Suppressor macrophage (primary cell): Measurements from ENCODE around the gene AQR.
"Not testable (repeated sequence)": the region's sequence is repeated elsewhere in the genome, so short reads cannot be mapped to it uniquely, and the experiment has no call there.

ENCODE experiments used
- DNase-seq, 4 experiments: peaks; one replicate each; pipeline ENCODE4 v3.0.0-alpha.2; 2020 to 2022

The AQR gene

DNA sequence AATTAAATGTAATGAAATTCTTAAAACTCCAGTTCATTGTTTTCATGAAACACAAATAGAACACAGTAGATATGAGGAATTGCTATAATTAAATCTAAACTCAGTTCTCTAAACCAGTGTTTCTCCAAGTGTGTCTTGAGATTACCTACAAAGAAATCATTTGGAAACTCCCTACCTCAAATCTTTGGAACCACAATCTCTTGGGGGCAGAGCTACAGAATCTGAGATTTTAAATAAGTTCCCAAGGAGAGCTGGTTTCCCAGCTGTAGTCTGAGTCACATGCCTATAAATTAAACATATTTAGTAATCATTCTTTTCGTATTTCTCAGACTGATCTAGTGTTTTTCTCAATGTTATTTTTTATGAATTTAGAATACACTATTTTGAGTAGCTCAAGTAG is 157.2 kb downstream of the AQR start:
- DNase-seq = no peak

- DNase-seq = no peak
Observed at GRCh38 chr15:34810443-34811129, 159.0 kb downstream of the AQR start.

DNA sequence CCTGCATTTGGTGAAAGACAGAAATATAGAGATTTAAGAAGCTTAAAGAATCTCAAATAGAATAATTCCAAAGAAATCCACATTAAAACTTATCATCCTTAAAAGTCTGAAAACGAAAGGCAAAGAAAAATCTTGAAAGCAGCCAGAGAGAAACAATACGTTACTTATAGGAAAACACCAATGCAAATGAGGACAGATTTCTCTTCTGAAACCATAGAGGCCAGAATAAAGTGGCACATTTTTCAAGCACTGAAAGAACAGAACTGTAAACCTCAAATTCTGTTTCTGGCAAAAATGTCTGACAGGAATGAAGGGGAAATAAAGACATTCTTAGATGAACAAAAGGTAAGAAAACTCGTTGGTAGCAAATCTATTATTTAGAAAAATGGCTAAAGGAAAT is 160.4 kb downstream of the AQR start:
- no peak for DNase-seq

GRCh38 chr15:34808016-34808415 is 161.5 kb downstream of the AQR start:
- no peak for DNase-seq

GRCh38 chr15:34807241-34807640 is 162.3 kb downstream of the AQR start:
- not testable (repeated sequence) for DNase-seq

- no peak for DNase-seq
Observed at GRCh38 chr15:34804776-34805175, 164.8 kb downstream of the AQR start.

GRCh38 chr15:34804113-34804512 is 165.4 kb downstream of the AQR start:
- DNase-seq = no peak

DNA sequence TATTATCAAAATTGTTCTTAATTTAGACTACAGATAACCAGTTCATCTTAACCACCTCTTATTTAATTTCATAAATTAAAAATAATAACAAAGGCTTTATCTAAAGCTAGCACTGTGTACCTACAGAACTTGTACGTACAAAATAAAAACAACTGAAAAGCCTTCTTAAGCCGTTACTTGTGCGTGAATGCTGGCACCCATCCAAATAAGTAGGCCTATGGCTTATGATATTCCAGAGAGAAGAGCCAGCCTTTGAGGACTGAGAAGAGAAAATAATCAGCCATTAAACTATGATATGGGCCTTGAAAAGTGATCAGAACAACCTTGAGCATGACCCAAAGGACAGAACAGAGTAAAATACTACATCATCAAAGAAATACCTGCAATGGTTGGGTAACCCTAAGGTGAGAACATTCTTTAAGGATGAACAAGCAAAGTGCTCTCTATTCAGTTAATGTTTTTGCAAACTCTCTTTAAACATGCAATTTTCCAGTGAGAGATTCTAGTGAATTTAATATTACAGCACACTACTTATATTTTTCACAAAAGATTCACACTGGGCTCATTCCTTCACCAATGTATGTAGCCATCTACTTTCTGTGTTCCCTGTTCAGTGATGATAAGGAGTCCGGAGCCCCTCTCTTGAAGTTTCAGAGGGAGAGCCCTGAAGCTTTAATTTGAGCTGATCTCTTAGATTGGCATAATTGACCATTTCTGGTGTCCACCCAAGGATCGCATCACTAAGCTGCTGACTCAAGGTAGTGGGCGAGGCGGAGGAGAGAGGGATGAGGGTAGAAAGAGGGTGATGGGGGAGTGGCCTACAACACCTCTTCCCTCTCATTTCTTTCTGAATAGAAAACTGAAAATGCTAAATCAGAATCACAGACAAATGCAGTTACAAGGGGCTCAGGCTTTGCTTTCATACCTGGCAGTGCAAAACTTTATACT is 166.5 kb downstream of the AQR start:
- no peak for DNase-seq

GRCh38 chr15:34802371-34802770 is 167.2 kb downstream of the AQR start:
- no peak for DNase-seq
